Stimulated activated CD8-positive, alpha-beta memory T cell treated with anti-CD3 and anti-CD28 coated beads, Interleukin-2, amount 100 ng/mL, for 1 hour (primary cell): ENCODE measurements around the gene INO80E.
"Not testable (repeated sequence)": the region's sequence is repeated elsewhere in the genome, so short reads cannot be mapped to it uniquely, and the experiment has no call there.

Experiments used
- DNase-seq, 2 donors: peaks; one replicate each; pipeline ENCODE4 v3.0.0-alpha.2; 2020; ENCODE audit warnings: low read depth in 2 of 2

Gene INO80E

DNA sequence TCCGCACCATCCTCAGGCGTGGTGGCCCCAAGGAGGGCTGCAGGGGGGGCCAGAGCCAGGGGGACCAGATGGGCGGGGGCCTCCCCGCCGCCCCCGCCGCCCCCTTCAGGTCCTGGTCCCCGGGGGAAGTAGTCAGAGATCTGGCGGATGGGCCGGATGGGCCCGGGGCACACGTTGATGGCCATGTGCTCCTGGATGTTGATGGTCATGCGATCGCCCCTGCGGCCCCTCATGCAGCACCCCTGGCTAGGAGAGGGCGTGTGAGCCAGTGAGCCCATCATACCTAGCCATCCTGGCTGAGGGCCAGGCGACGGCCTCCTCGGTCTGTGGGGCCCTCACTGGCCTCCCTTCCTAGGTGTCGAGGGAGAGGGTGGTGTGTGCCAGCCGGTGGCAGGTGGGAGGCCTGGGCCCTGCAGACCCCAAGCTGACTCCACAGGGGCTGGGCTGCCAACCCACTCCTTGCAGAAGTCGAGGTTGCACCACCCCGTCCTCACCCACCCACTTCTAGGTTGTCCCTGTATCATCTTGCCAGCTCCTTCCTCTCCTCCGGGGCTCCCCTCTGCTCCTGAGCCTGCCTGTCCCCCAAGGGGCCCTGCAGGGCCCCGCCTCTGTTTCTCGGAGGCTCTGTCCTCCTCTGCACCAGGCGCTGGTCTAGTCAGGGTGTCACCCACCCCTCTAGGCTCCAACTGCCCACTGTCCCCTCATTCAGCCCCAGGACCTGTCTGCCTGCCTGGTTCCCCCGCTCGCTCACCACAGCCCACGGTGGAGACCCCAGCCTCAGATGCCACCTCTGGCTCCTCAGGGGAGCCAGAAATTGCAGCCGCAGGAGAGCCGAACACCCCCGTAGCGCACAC, 14.2 kb downstream of the INO80E start:
- no peak for DNase-seq

DNA sequence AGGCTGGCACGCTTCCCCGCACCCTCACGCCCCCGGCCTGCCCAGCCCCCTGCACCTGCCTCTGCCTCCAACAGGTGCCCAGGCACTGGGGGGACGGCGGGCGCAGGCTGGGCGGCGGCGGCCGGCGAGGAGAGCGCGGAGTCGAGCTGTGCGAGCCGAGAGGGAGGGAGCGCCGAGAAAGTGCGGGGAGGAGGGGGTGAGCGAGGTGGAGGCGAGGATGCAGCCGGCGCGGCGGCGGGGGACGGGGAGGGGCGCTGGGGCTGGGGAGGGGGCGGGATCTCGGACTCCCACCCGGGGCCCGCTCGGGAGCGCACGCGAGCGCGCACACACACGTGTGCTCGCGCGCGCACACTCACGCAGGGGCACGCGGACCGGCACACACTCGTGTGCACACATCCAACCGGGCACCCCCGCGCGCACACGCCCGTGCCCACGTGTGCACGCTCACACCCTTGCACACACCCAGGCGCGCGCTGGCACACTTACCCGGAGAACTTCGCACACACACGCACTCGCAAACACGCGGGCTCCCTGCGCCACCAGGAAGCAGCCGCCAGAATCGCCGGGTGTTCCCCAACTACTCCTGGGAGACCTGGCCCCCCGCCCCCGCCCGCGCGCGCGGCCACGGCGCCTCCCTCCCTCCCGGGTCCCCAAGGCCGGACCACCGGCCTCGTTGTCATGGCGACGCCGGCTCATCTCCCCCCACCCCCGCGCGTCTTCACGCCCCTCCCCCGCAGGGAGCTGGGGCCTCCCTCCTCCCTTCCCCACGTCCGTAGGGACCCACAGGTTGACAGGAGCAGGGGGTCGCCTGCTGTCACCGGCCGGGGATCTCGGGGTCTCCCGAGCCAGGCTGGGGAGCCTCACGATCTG, 15.0 kb downstream of the INO80E start, which contains the start of gene DOC2A:
TSS of gene DOC2A (minus strand) at position 184 of the 870 bp plus-strand sequence. CDS start 805 bp downstream, outside the sequence.
- no peak for DNase-seq

DNA sequence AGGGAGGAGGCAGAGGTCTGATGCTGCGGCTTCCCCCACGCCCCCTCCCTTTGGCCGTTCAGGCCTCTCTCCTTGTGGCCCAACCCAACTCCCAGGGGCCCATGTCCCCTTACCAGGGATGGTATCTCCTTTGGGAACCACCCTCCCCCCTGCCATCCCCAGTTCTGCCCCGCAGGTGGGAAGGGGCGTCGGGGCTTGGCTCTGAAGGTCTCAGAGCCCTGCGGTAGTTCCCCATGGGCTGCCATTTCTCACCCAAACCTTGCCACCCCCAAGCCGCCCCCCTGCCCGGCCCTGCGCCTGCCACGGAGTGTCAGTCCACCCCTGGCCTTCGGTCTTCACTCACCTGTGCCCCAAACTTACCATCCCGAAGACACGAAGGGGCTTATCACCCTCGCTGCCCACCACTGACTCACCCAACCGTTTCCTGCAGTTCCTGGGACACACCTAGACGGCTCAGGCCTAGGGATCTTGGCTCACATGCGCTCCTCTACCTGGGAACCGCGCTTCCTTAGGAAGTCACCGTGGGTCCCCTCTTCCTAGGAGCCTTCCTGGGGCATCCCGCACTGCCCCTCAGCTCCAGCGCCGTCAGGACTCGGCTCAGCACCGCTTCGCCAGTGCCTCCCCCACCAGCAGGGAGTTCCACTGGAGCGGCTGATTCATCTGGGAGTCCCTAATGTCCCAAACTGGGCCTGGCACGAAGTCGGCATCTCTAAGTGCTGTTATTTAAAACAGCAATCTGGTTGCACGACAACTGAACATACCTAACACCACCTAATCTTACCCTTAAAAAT, 15.9 kb downstream of the INO80E start:
- no peak for DNase-seq

DNA sequence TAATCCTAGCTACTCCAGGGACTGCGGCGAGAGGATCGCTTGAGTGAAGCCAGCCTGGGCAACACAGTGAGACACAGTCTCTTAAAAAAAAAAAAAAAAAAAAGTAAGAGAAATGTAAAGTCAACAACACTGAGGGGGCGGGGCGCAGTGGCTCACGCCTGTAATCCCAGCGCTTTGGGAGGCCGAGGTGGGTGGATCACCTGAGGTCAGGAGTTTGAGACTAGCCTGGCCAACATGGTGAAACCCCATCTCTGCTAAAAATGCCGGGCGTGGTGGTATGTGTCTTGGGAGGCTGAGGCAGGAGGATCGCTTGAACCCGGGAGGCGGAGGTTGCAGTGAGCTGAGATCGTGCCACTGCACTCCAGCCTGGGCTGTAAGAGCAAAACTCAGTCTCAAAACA, 16.6 kb downstream of the INO80E start:
- DNase-seq: not testable (repeated sequence)

DNA sequence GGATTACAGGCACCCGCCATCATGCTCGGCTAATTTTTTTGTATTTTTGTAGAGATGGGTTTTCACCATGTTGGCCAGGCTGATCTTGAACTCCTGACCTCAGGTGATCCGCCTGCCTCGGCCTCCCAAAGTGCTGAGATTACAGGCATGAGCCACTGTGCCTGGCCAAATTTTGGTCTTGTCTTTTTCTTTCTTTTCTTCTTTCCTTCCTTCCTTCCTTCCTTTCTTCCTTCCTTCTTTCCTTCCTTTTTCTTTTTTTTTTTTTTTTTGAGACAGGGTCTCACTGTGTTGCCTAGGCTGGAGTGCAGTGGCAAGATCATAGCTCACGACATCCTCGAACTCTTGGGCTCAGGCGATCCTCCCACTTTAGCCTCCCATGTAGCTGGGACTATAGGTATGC, 19.4 kb downstream of the INO80E start:
- not testable (repeated sequence) for DNase-seq

DNA sequence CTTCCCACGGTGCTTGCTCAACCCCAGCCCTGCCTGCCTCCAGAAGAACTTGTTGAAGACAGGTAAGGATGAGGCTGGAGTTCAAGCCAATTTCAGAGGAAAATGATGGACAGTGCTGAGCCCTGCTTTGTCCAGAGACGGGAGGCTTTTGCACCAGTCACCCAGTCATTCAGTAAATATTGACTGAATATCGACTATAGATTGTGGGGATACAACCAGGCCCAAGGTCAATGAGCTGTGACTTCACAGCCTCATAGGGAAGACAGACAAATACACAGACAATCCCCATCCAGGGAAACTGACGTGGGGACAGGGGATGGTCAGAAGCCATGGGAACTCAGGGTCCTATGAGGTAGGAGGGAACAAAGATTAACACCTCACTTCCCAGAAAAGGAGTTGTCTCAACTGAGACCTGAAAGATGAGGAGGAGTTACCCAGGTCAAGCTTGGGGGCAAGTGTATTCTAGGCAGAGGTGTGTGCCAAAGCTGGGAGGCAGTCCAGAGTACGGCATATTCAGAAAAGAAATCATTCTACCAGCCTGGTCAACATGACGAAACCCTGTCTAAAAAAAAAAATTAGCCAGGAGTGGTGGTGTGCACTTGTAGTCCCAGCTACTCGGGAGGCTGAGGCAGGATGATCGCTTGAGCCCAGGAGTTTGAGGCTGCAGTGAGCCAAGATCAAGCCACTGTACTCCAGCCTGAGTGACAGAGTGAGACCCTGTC, 20.7 kb downstream of the INO80E start:
- no peak for DNase-seq

DNA sequence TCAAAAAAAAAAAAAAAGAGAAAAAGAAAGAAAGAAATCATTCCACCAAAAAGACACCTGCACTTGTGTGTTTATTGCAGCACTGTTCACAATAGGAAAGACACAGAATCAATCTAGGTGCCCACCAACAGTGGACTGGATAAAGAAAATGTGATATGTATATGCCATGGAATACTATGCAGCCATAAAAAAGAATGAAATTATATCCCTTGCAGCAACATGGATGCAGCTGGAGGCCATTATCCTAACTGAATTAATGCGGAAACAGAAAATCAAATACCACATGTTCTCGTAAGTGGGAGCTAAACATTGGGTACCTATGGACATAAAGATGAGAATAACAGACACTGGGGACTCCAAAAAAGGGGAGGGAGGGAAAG, 21.2 kb downstream of the INO80E start:
- DNase-seq: no peak

DNA sequence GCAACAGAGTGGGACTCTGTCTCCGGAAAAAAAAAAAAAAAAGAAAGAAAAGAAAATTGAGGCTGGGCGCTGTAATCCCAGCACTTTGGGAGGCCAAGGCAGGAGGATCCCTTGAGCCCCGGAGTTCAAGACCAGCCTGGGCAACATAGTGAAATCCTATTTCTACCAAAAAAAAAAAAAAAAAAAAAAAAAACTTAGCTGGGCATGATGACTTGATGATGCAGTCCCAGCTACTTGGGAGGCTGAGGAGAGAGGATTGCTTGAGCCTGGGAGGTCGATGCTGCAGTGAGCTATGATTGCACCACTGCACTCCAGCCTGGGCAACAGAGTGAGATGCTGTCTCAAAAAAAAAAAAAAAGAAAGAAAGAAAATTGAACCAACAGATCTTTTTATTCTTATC, 21.9 kb downstream of the INO80E start:
- DNase-seq: not testable (repeated sequence)

DNA sequence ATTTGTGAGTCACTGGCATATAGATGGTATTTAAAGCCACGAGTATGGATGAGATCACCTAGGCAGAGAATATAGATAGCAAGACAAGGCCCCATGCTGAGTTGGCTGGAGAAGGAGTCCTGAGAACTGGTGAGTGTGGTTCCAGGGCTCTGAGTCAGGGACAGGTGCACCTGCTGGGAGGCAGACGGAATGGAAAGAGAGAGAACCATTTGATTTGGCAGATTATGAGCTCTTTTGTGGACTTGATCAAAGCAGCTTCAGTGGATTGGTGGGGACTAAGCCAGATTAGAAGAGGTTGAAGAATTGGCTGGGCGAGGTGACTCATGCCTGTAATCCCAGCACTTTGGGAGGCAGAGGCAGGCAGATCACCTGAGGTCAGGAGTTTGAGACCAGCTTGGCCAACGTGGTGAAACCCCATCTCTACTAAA, 22.7 kb downstream of the INO80E start:
- DNase-seq: no peak

DNA sequence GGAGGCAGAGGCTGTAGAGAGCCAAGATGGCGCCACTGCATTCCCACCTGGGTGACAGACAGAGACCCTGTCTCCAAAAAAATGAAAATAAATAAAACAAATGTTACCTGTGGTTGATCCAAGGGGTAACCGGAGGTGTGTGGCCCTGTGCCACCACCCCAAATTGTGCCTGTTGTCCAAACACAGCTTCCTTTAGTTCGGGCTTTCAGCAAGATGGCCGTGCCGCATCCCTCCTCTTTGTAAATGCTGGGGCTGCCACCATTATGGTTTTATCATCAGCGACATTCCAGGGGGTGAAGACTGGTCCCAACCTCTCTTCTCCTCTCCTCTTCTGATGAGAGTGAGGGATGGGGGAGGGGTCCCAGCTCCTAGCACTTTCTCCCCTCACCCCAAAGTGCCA, 26.8 kb downstream of the INO80E start, which contains the start of gene C16orf92:
TSS of gene C16orf92 (plus strand) at position 312 of the 400 bp plus-strand sequence. CDS start 143 bp downstream, outside the sequence.
- DNase-seq: no peak

DNA sequence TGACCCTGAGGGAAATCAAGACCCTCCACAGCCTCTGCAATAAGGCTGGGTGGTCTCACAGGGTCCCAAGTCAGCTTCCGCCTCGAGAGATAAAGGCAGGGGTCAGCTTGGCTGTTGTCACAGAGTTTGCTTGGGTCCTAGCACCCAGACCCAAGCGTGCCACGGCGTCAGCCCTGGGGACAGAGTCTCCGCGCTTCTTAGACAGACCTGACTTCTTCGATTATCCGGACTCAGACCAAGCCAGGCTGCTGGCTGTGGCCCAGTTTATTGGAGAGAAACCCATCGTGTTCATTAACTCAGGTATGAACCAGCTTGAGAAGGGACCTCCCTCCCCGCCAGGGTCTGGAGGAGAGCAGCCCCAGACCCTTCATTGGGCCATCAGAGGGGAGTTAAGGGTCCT, 27.5 kb downstream of the INO80E start:
- DNase-seq: no peak

DNA sequence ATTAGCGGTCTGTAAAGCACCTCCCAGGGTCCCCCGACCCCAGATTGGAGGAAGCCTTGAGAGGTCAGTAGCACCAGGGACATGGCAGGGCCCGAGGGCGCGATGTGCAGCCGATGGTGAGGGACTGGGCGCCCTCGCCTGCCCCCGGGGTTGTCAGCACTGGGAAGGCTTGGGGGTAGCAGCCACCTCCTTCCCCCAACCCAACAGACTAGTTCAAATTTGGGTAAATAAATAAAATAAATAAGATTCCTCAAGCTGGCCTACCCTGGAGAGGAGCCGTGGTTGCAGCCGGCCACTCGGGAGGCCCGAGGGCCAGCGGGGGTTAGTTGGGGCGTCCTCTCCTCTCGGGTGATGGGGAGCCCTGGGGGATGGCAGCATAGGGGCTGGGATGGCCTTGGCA, 28.4 kb downstream of the INO80E start:
- no peak for DNase-seq

DNA sequence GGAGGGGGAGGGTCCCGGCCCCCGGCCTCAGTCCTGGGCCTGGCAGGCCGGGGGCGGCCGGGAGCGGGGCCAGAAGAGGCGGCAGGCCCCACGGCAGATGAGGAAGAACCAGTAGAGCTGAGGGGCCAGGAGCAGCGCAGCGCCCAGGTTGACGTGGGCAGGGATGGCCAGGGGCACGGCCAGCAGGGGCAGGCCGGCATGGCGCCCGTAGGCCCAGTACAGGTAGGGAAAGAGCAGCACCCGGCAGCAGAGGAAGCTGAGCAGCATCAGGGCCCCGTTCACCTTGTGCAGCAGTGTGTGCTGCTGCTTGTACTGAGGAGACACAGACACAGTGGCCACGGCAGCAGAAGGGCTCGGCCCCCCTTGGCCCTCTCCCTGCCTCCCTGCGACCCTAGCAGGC, 29.1 kb downstream of the INO80E start:
- no peak for DNase-seq

DNA sequence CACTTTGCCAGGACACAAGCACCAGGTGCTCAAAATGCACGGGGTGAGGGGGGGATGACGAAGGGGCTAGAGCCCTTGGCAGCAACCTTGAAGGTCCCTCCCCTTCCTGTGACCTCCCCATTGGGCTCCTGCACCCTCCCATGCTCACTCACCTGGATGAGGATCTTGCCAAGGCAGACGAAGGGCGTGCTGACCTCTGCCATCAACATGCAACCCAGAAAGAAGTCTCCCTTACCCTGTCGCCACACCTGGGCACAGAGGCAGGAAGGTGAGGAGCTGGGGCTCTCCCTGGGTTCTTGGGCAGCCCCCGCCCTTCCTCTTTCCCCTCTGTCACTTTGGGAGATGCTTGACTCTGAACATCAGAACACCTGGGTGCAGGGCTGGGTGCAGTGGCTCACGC, 29.5 kb downstream of the INO80E start:
- no peak for DNase-seq

DNA sequence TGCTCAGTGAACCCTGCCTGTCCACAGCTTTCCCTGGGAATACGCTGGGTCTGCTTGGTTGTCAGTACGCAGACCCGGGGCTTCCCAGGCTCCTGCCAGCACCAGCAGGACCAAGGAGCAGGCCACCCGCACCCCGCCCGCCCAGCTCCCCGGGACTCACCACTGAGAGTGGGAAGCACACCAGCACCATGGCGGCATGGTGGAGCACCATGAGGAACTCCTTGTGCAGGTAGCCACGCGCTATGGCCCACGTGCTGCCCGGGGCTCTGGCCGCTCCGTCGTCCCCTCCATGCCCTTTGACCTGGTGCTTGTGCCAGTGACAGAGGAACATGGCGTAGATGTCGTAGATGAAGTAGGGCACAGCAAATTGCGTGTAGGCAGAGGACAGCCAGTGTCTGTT, 30.4 kb downstream of the INO80E start:
- DNase-seq: no peak

DNA sequence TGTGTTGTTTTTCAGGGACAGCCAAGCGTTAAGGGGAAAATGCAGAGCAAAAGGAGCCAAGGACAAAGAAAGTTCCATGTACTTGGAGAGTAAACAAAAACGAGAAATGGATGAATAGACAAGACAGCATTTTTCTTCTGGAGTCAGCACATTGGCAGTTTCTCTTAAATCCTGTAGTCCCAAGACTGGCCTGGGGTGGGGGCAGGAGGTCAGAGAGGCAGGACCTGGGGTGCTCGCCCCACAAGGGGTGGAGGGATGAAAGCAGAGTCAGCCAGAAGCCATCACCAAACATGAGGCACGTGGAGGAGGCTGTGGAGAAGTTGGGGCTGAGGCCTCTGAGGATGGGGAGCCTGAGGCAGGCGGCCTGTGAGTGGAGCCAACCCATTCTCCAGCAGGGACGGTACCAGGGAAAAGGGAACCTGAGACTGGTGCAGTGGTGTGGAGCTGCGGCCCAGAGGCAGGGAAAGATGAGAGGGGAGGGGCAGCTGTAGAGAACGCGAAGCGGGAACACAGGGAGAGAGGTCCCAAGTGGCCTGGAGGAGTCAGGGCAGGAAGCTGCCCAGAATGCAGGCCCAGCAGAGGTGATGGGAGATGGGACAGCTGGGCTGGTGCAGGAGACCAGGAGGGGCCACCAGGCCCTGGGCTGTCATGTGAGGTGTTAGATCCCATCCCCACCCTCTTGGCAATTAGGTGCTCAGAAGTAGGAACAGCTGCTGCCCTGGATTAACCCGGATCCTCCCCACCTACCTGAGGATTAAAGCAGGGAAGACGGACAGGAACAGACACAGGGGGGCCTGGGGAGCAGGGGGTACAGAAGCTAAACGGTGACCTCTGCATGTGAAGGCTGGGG, 31.8 kb downstream of the INO80E start:
- no peak for DNase-seq

DNA sequence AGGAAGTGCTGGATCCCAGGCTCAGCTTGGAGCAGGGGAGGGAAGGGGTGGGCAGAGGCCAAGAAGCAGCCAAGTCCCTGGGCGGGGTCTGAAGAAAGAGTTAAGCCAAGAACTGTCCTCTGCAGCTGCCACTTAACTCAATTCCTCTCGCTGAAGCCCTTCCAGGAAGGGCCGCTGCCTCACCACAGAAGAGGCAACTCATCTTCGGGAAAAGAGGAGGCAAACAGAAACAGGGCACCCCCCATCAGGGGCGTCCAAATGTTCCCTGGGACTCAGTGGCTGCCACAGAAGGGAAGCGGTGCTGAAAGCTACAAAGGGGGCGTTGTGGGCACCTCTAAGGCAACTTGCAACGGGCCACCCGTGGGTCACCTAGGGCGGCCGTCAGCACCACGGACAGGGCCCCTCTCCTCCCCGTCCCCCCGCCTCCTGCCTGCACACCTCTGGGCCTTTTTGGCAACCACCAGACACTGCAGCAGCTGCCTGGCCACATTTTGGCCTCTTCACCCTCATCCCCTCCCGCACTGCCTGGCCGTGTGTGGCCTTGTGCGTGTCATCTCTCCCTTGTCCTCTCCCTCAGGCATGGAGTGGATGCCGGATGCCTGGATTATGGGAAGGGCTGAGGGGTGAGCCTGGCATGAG, 32.5 kb downstream of the INO80E start:
- no peak for DNase-seq

DNA sequence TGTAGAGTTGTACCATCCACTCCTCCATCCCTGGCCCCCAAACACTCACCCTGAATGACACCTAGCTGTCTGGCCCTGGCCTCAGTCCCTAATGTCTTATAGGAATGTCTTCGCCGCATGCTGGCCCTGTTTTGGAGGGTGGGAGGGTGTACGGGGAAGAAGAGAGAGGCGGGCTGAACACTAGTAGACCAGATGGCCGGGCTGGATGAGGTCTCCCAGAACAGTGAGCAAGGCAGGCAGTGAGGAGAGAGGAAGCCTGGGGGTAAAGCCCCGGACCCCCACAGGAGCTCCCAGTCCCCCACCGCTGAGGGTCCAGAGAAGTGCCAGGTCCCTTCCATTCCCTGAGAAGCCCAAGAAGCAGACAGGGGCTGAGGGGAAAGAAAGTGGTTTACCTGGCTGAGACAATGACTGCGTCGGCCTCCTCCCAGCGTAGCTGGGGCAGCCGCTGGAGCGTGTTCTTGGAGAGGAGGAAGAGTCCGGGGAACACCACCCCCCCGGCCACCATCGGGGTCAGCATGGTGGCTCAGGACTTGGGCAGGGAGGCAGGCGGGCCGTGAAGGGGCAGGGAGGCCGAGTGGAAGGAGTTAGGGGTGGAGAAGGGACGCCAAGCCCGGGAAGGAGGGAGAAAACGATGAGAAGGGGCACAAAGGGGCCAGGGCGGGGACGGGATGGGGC, 34.1 kb downstream of the INO80E start:
- DNase-seq: no peak

DNA sequence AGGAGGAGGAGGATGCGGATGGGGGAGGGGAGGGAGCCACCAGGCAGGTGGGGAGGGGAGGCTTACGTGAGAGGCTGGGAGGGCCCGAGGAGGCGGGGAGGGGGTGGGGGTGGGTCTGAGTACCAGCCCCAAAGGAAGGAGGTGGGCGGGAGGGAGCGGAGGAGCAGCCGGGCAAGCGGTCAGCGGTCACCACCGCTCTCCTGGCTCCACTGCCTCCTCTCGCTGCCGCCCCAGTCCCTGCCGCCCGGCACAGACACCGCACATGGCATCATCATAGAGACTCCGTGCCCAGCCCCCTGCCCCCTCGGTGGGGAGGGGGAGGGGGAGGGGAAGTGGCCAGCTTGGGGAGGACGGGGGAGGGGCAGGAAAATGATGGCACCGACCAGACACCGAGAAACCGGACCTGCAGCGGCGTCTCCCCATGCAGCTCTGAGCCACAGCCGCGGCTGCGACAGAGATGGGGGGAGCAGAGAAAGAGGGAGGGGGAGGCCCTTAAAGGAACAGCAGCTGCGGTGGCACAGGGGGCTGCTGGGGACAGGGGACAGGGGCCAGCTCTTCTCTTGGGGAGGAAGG, 34.9 kb downstream of the INO80E start, which contains the start of gene TLCD3B:
TSS of gene TLCD3B (minus strand) at position 431 of the 573 bp plus-strand sequence. CDS start 744 bp downstream, outside the sequence.
- no peak for DNase-seq
